Liver (tissue), 9 donors: ENCODE measurements around the gene ZKSCAN4. TPM values are rescaled to one million over a fixed set of nuclear protein-coding genes. Genes with fewer than 3 reads are reported as not detected.

Experiments
- DNase-seq: peaks from one replicate; pipeline ENCODE4 v3.0.0-alpha.2; 2017; ENCODE audit warnings: low spot score
- H3K27ac ChIP-seq, 2 donors: one replicate each; pipeline ENCODE4 v1.7.0; 2013; ENCODE audit warnings: inconsistent platforms in 2 of 2, low read length in 2 of 2, control low read depth in 1 of 2, low read depth in 1 of 2, mild to moderate bottlenecking in 1 of 2
- H3K27me3 ChIP-seq, 4 donors: one replicate each; pipeline versions ENCODE4 v1.6.1 to v1.7.0; 2013; ENCODE audit warnings: low read length in 3 of 4, inconsistent platforms in 1 of 4, mild to moderate bottlenecking in 1 of 4, moderate library complexity in 1 of 4; ENCODE audit not compliant: control insufficient read depth in 4 of 4, insufficient read depth in 4 of 4
- H3K36me3 ChIP-seq, 4 donors: one replicate each; pipeline versions ENCODE4 v1.6.1 to v1.7.0; 2013; ENCODE audit warnings: low read length in 3 of 4, mild to moderate bottlenecking in 3 of 4, low read depth in 1 of 4, moderate library complexity in 1 of 4; ENCODE audit not compliant: control insufficient read depth in 4 of 4, insufficient read depth in 3 of 4
- H3K4me1 ChIP-seq, 4 donors: one replicate each; pipeline versions ENCODE4 v1.6.1 to v1.7.0; 2013; ENCODE audit warnings: low read length in 3 of 4, mild to moderate bottlenecking in 3 of 4, moderate library complexity in 1 of 4; ENCODE audit not compliant: control insufficient read depth in 4 of 4, insufficient read depth in 4 of 4
- H3K4me3 ChIP-seq, 3 donors: one replicate each; pipeline versions ENCODE4 v1.6.1 to v1.7.0; 2013; ENCODE audit warnings: low read length in 3 of 3, control low read depth in 1 of 3, low read depth in 1 of 3, mild to moderate bottlenecking in 1 of 3
- H3K9ac ChIP-seq, 2 donors: one replicate each; pipeline ENCODE4 v1.7.0; 2013; ENCODE audit warnings: low read length in 2 of 2, mild to moderate bottlenecking in 2 of 2, moderate library complexity in 2 of 2, control low read depth in 1 of 2, low read depth in 1 of 2
- H3K9me3 ChIP-seq, 4 donors: one replicate each; pipeline versions ENCODE4 v1.6.1 to v1.7.0; 2013; ENCODE audit warnings: low read length in 3 of 4; ENCODE audit not compliant: control insufficient read depth in 4 of 4
- FOXA1 ChIP-seq: IDR thresholded peaks from 2 replicates; pipeline ENCODE4 v1.6.1; 2016; ENCODE audit warnings: antibody characterized with exemption
- FOXA2 ChIP-seq: IDR thresholded peaks from 2 replicates; pipeline ENCODE4 v1.6.1; 2016; ENCODE audit warnings: antibody characterized with exemption
- GABPA ChIP-seq, 2 donors: IDR thresholded peaks in 1 of 2; conservative IDR thresholded peaks in 1 of 2; 2 replicates each; pipeline ENCODE4 v1.6.1; 2016; ENCODE audit warnings: antibody characterized with exemption in 2 of 2, mild to moderate bottlenecking in 1 of 2, moderate library complexity in 1 of 2
- HNF4G ChIP-seq: IDR thresholded peaks from 2 replicates; pipeline ENCODE4 v1.6.1; 2016; ENCODE audit warnings: antibody characterized with exemption
- JUND ChIP-seq, 2 donors: IDR thresholded peaks; 2 replicates each; pipeline ENCODE4 v1.6.1; 2016; ENCODE audit warnings: antibody characterized with exemption in 2 of 2
- NR2F2 ChIP-seq: IDR thresholded peaks from 2 replicates; pipeline ENCODE4 v1.6.1; 2016; ENCODE audit warnings: antibody characterized with exemption
- RAD21 ChIP-seq, 2 donors: IDR thresholded peaks; 2 replicates each; pipeline ENCODE4 v1.6.1; 2016; ENCODE audit warnings: antibody characterized with exemption in 2 of 2, mild to moderate bottlenecking in 2 of 2
- RXRA ChIP-seq, 2 donors: IDR thresholded peaks; 2 replicates each; pipeline ENCODE4 v1.6.1; 2017 to 2018; ENCODE audit warnings: antibody characterized with exemption in 2 of 2, mild to moderate bottlenecking in 1 of 2
- SP1 ChIP-seq: IDR thresholded peaks from 2 replicates; pipeline ENCODE4 v1.6.1; 2018; ENCODE audit warnings: antibody characterized with exemption, mild to moderate bottlenecking
- TAF1 ChIP-seq: conservative IDR thresholded peaks from 2 replicates; pipeline ENCODE4 v1.6.1; 2016; ENCODE audit warnings: antibody characterized with exemption, mild to moderate bottlenecking
- YY1 ChIP-seq: IDR thresholded peaks from 2 replicates; pipeline ENCODE4 v1.6.1; 2016; ENCODE audit warnings: antibody characterized with exemption, mild to moderate bottlenecking
- WGBS: extraction: QIAGEN DNeasy Blood & Tissue Kit; methylation state at CpG from one replicate; pipeline ENCODE4 v1.1.7; 2013; 5-methylcytosine and 5-hydroxymethylcytosine counted together
- polyA plus RNA-seq, 2 donors: library from polyadenylated mRNA; stranded (reverse) in 1 of 2; unstranded in 1 of 2; fragments of 200-250 nt in 1 of 2; fragments of >200 nt in 1 of 2; fragmentation: Nextera tagmentation in 1 of 2; extraction: Ambion mirVana in 1 of 2; gene quantifications; one replicate each; pipeline versions ENCODE4 v1.2.1 to v1.2.3, GENCODE V29; 2013 to 2015
- total RNA-seq, 2 donors: library from RNA; depleted of rRNA; stranded (reverse); fragments of >200 nt; gene quantifications; one replicate each; pipeline ENCODE4 v1.2.3, GENCODE V29; 2014
- TF ChIP-seq, protein P1 (sequence below): IDR thresholded peaks from 2 replicates; pipeline ENCODE4 v1.6.1; 2016; ENCODE audit warnings: antibody characterized with exemption, mild to moderate bottlenecking
- TF ChIP-seq, protein P2 (sequence below): IDR thresholded peaks from 2 replicates; pipeline ENCODE4 v1.6.1; 2016; ENCODE audit warnings: antibody characterized with exemption
- TF ChIP-seq, protein P3 (sequence below): fragments of 150-350 bp; IDR thresholded peaks from 2 replicates; pipeline ENCODE4 v1.5.1; 2017; ENCODE audit warnings: improper control_type of control experiment, low read depth, low read length; ENCODE audit not compliant: missing input control
- TF ChIP-seq, protein P4 (sequence below): IDR thresholded peaks from 2 replicates; pipeline ENCODE4 v1.6.1; 2016; ENCODE audit warnings: antibody characterized with exemption
- TF ChIP-seq, protein P5 (sequence below): IDR thresholded peaks from 2 replicates; pipeline ENCODE4 v1.6.1; 2016; ENCODE audit warnings: antibody characterized with exemption
- donor health status: healthy.
- donor health status: healthy.
- donor health status: healthy.
- donor health status: healthy.
- donor health status: healthy.

The ZKSCAN4 gene
- total and polyA plus RNA-seq, 4 donors: 1.4 to 4.7 (median 2.6) TPM

DNA sequence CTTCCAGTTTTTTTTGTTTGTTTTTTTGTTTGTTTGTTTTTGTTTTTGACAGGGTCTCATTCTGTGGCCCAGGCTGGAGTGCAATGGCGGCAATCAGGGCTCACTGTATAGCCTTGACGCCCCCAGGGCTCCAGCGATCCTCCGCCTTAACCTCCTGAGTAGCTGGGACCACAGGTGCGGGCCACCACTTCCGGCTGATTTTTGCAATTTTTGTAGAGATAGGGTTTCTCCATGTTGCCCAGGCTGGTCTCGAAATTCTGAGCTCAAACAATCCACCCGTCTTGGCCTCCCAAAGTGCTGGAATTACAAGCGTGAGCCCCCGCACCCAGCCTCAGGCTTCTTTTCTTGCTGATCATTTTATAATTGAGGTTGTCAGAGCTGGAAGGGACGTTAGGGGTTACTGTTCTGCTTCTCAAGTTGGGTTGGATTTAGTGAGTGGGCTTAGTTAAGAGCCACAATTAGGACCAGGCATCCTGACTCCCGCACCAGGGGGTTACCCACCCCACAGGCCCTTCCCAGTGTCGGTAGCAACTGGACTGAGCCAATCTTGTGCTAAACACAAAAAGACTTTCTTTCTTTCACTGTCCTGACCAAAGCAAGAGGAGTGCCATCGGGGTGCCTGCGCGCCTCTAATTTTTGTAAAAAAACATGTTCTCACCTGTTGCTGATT lies 40.1 kb downstream of the ZKSCAN4 start:
- WGBS: 14% methylated on average over 16 of the region's 16 CpGs
- no peak overlapping the region for H3K27ac ChIP-seq
- no peaks in the 10 kb centered on the region for H3K36me3 ChIP-seq
- H3K4me3 ChIP-seq: peak overlapping the region in 1 of 3 donors; percentile 21
- peaks cover 0 to 4% (median 3%) of the 10 kb centered on the region in 4 donors for H3K4me1 ChIP-seq
- H3K9me3 ChIP-seq: peaks cover 7 to 16% (median 8%) of the 10 kb centered on the region in 4 donors
- H3K9ac ChIP-seq: no peak overlapping the region
- DNase-seq: no peak
- TF ChIP-seq GABPA (IDR thresholded peaks at IDR 0.05 in 1 of 2, conservative IDR thresholded peaks at IDR 0.05 in 1 of 2) (no peak), TAF1 (no peak), RAD21 (IDR thresholded peaks at IDR 0.05) (no peak), RXRA (IDR thresholded peaks at IDR 0.05) (no peak), FOXA2 (no peak), SP1 (no peak), NR2F2 (no peak), JUND (IDR thresholded peaks at IDR 0.05) (no peak), HNF4G (no peak), YY1 (no peak), FOXA1 (no peak)
- TF ChIP-seq, protein P1, sequence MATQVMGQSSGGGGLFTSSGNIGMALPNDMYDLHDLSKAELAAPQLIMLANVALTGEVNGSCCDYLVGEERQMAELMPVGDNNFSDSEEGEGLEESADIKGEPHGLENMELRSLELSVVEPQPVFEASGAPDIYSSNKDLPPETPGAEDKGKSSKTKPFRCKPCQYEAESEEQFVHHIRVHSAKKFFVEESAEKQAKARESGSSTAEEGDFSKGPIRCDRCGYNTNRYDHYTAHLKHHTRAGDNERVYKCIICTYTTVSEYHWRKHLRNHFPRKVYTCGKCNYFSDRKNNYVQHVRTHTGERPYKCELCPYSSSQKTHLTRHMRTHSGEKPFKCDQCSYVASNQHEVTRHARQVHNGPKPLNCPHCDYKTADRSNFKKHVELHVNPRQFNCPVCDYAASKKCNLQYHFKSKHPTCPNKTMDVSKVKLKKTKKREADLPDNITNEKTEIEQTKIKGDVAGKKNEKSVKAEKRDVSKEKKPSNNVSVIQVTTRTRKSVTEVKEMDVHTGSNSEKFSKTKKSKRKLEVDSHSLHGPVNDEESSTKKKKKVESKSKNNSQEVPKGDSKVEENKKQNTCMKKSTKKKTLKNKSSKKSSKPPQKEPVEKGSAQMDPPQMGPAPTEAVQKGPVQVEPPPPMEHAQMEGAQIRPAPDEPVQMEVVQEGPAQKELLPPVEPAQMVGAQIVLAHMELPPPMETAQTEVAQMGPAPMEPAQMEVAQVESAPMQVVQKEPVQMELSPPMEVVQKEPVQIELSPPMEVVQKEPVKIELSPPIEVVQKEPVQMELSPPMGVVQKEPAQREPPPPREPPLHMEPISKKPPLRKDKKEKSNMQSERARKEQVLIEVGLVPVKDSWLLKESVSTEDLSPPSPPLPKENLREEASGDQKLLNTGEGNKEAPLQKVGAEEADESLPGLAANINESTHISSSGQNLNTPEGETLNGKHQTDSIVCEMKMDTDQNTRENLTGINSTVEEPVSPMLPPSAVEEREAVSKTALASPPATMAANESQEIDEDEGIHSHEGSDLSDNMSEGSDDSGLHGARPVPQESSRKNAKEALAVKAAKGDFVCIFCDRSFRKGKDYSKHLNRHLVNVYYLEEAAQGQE: no peak
- TF ChIP-seq, protein P2, sequence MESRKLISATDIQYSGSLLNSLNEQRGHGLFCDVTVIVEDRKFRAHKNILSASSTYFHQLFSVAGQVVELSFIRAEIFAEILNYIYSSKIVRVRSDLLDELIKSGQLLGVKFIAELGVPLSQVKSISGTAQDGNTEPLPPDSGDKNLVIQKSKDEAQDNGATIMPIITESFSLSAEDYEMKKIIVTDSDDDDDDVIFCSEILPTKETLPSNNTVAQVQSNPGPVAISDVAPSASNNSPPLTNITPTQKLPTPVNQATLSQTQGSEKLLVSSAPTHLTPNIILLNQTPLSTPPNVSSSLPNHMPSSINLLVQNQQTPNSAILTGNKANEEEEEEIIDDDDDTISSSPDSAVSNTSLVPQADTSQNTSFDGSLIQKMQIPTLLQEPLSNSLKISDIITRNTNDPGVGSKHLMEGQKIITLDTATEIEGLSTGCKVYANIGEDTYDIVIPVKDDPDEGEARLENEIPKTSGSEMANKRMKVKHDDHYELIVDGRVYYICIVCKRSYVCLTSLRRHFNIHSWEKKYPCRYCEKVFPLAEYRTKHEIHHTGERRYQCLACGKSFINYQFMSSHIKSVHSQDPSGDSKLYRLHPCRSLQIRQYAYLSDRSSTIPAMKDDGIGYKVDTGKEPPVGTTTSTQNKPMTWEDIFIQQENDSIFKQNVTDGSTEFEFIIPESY: no peak
- TF ChIP-seq, protein P3, sequence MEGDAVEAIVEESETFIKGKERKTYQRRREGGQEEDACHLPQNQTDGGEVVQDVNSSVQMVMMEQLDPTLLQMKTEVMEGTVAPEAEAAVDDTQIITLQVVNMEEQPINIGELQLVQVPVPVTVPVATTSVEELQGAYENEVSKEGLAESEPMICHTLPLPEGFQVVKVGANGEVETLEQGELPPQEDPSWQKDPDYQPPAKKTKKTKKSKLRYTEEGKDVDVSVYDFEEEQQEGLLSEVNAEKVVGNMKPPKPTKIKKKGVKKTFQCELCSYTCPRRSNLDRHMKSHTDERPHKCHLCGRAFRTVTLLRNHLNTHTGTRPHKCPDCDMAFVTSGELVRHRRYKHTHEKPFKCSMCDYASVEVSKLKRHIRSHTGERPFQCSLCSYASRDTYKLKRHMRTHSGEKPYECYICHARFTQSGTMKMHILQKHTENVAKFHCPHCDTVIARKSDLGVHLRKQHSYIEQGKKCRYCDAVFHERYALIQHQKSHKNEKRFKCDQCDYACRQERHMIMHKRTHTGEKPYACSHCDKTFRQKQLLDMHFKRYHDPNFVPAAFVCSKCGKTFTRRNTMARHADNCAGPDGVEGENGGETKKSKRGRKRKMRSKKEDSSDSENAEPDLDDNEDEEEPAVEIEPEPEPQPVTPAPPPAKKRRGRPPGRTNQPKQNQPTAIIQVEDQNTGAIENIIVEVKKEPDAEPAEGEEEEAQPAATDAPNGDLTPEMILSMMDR: no peak
- TF ChIP-seq, protein P4, sequence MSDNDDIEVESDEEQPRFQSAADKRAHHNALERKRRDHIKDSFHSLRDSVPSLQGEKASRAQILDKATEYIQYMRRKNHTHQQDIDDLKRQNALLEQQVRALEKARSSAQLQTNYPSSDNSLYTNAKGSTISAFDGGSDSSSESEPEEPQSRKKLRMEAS: no peak
- TF ChIP-seq, protein P5, sequence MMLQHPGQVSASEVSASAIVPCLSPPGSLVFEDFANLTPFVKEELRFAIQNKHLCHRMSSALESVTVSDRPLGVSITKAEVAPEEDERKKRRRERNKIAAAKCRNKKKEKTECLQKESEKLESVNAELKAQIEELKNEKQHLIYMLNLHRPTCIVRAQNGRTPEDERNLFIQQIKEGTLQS: no peak
- peaks cover 5 to 45% (median 25%) of the 10 kb centered on the region in 4 donors for H3K27me3 ChIP-seq
